Stimulated activated CD8-positive, alpha-beta memory T cell treated with anti-CD3 and anti-CD28 coated beads, Interleukin-7, amount 100 ng/mL, for 48 hours (primary cell): Measurements from ENCODE around the gene SPTBN5.
A peak's percentile ranks its signal among the peaks of the same experiment; 100 is the strongest.

Experiments
- DNase-seq, 2 donors: peaks; one replicate each; pipeline ENCODE4 v3.0.0-alpha.2; 2020; ENCODE audit warnings: low read depth in 1 of 2; ENCODE audit errors: extremely low read depth in 1 of 2

The SPTBN5 gene

GRCh38 chr15:41904541-41905005 lies 10.7 kb upstream of the SPTBN5 start:
- DNase-seq: peak in 1 of 2 donors; percentile 34

- DNase-seq: no peak
Observed at GRCh38 chr15:41903782-41904181, 9.9 kb upstream of the SPTBN5 start.

GRCh38 chr15:41901431-41901830 lies 7.6 kb upstream of the SPTBN5 start:
- no peak for DNase-seq

DNA sequence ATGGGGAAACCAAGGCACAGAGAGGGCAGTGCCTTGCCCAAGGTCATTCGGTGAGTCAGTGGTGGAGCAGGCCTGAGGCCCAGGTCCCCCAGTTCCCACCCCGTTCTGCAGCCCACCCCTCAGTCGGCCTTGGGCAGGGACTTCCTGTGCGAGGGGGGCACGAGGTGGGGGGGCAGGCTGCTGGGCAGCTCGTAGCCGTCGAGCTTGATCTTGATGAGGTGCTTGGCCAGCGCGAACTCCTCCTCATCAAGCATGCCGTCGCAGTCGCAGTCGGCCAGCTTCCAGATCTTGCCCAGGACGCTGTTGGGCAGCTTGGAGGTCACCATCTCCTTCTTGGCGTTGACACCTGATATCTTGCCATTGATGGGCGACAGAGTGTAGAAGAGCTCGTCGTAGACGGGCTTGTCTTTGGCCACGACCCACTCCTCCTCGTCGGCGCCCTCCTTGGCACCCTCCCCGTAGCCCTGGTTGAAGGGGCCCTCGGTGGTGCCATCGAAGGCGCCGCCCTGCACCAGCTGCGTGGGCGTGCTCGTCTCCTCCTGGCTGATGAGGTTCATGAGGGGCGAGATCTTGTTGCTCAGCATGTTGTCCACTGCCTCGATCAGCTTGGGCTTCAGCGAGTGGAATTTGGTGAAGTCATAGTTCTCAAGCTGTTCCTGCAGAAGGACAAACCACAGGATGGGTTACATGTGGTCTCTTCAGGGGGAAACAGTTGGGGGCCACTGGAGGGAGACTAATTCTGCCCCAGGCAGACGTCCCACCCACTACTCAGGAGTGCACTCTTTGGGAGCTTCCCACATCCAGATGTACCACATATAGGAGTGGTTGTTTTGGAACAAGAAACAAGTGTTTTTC lies 6.9 kb upstream of the SPTBN5 start:
- no peak for DNase-seq

DNA sequence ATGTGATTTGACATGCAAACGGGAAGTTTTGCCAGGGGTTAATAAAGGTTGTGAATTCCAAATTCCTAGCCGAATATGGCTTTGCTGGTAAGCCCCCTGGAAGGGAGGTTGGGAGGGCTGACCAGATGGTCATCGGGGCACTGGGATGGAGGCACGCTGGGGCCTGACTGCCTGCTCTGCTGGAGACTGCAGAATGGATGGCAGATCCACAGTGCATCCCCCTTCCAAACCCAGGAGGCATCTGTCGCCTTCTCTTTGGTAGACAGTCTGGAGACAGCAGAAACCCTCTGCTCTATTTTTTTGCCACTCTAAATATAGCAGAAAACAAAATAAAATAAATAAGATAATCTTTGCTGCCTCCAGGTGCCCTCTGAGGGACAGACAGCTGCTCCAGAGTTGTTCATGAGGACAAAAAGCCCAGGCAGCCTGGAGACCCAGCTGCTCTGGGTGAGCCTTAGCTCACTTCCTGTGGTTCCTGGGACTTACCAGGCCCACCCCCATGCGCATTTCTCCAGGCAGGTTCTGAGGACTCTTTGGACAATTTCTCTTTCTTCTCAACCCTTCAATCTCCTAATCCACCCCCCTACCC lies 6.1 kb upstream of the SPTBN5 start:
- DNase-seq: no peak

DNA sequence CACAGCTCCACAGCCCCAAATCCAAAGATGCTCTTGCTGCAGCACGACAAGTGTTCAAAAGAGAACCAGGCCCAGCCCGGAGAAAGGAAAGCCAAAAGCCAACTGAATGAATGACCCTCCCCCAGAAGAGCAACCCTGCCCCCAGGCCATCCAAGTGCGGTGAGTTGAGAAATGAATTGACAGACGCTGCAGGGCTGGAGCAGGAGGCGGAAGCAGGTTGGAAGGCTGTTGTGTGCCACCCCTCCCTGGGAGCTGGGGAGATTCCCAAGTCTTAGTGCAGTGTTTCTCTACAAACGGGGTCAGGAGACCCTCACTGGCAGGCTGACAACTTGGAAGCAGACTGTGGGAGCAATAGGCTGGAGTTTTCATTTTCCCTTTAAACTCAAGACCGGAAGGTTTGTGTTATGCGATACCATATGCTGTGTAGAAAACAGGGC lies 3.5 kb upstream of the SPTBN5 start:
- DNase-seq: no peak

- no peak for DNase-seq
Observed at GRCh38 chr15:41896566-41896965, 2.7 kb upstream of the SPTBN5 start.

- DNase-seq: no peak
Observed at GRCh38 chr15:41895957-41896356, 2.1 kb upstream of the SPTBN5 start.

GRCh38 chr15:41895491-41895890 lies 1.6 kb upstream of the SPTBN5 start:
- DNase-seq: no peak

GRCh38 chr15:41894791-41895463 lies 1.1 kb upstream of the SPTBN5 start:
- peak; percentile 61 to 78 for DNase-seq

GRCh38 chr15:41894251-41894790 lies 468 bp upstream of the SPTBN5 start:
- DNase-seq: no peak

GRCh38 chr15:41892621-41893421 lies 1.0 kb downstream of the SPTBN5 start:
- no peak for DNase-seq

- no peak for DNase-seq
Observed at GRCh38 chr15:41891946-41892345, 1.9 kb downstream of the SPTBN5 start.

GRCh38 chr15:41891226-41891625 lies 2.6 kb downstream of the SPTBN5 start:
- no peak for DNase-seq

- DNase-seq: no peak
Observed at GRCh38 chr15:41890050-41890690, 3.7 kb downstream of the SPTBN5 start.

- DNase-seq: no peak
Observed at GRCh38 chr15:41888662-41889253, 5.1 kb downstream of the SPTBN5 start.

DNA sequence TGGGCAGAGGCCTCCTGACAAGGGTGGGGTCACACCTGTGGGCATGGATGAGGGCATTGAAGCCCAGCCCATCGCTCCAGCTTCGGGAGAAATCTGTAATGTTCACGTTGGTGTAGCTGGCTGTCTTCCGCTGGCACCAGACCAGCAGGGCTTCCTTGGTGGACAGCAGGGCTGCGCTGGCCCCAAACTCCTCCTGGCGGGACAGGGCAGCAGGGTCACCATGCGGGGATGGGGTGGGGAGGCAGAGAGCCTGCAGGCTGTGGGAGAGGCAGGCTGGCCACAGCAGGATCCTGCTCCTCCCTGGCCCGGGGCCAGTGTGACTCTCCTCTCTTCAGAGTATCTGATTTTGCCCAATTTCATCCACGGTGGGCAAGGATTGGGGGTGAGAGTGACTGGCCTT lies 6.0 kb downstream of the SPTBN5 start:
- no peak for DNase-seq

- DNase-seq: no peak
Observed at GRCh38 chr15:41887161-41887560, 6.7 kb downstream of the SPTBN5 start.

GRCh38 chr15:41886741-41887140 lies 7.1 kb downstream of the SPTBN5 start:
- DNase-seq: no peak

DNA sequence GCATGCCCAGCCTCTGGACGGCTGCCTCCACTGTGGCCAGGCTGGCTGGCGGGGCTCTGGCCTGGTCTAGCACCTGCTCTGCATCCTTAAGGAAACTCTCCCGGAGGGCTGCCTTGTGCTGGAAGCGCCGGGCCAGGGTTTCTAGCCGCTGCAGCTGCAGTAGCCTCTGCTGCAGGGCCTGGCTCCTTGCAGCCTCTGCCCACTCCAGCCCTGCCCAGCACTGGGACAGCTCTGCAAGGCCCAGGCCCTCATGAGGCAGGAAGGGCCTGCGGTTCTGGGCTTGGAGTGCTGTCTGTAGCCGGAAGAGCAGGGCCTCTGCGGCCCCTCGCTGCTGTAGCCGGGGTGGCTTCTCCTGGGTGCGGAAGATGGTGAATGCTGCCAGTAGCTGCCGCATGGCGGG lies 8.0 kb downstream of the SPTBN5 start:
- no peak for DNase-seq
